Astrocyte (in vitro differentiated cells and primary cell): Measurements from ENCODE around the gene KCNB1.

Experiments
- EZH2 ChIP-seq: IDR thresholded peaks from 2 replicates; pipeline ENCODE4 v1.6.1; 2012; ENCODE audit warnings: mild to moderate bottlenecking, low read length, inconsistent platforms; ENCODE audit not compliant: insufficient read depth
- TF ChIP-seq, protein P1 (sequence below): IDR thresholded peaks from 2 replicates; pipeline ENCODE4 v1.5.1; 2011; ENCODE audit warnings: low read depth, mild to moderate bottlenecking, inconsistent platforms, low read length, moderate library complexity; ENCODE audit not compliant: insufficient read depth

DNA sequence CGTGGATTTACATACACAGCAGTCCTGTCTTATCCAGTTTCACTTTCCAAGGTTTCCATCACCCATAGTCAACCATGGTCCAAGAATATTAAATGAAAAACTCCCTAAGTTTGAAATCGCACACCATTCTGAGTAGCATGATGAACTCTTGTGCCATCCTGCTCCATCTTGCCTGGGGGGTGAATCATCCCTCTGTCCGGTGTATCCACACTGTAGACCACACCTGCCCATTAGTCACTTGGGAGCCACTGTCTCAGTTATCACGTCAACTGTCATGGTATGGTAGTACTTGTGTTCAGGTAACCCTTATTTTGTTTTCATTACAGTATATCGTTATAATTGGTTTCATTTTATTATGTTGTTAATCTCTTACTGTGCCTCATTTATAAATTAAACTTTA is 47.0 kb upstream of the KCNB1 start:
- TF ChIP-seq, protein P1, sequence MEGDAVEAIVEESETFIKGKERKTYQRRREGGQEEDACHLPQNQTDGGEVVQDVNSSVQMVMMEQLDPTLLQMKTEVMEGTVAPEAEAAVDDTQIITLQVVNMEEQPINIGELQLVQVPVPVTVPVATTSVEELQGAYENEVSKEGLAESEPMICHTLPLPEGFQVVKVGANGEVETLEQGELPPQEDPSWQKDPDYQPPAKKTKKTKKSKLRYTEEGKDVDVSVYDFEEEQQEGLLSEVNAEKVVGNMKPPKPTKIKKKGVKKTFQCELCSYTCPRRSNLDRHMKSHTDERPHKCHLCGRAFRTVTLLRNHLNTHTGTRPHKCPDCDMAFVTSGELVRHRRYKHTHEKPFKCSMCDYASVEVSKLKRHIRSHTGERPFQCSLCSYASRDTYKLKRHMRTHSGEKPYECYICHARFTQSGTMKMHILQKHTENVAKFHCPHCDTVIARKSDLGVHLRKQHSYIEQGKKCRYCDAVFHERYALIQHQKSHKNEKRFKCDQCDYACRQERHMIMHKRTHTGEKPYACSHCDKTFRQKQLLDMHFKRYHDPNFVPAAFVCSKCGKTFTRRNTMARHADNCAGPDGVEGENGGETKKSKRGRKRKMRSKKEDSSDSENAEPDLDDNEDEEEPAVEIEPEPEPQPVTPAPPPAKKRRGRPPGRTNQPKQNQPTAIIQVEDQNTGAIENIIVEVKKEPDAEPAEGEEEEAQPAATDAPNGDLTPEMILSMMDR, result no peak
- no peak for TF ChIP-seq EZH2
